Uterus (tissue), 2 donors: ENCODE results near the gene CLEC17A.

Experiments used
- CTCF ChIP-seq, 4 experiments: fragments of 200-600 bp in 2 of 4; fragments of 450-650 bp in 2 of 4; sonication (generic) in 2 of 4; IDR thresholded peaks; one replicate each; pipeline ENCODE4 v1.5.1; 2016 to 2019; ENCODE audit warnings: antibody characterized with exemption in 4 of 4, mild to moderate bottlenecking in 2 of 4, moderate library complexity in 1 of 4
- POLR2A ChIP-seq, 2 donors: fragments of 450-650 bp; IDR thresholded peaks; one replicate each; pipeline ENCODE4 v1.6.1; 2016; ENCODE audit warnings: antibody characterized with exemption in 2 of 2, mild to moderate bottlenecking in 1 of 2, moderate library complexity in 1 of 2

GRCh38 chr19:14615623-14616022, 32.7 kb downstream of the CLEC17A start:
- TF ChIP-seq CTCF (IDR thresholded peaks at IDR 0.05), result no peak
- TF ChIP-seq POLR2A (IDR thresholded peaks at IDR 0.05), result no peak
